GM12873 (cell line): ENCODE data around the gene SCN8A.

ENCODE experiments used
- CTCF ChIP-seq: IDR thresholded peaks from 2 replicates; pipeline ENCODE4 v1.5.1; 2012; ENCODE audit warnings: low read depth, mild to moderate bottlenecking, moderate library complexity, low read length, control low read depth; ENCODE audit not compliant: insufficient read depth; ENCODE audit errors: missing control alignments

SCN8A gene

DNA sequence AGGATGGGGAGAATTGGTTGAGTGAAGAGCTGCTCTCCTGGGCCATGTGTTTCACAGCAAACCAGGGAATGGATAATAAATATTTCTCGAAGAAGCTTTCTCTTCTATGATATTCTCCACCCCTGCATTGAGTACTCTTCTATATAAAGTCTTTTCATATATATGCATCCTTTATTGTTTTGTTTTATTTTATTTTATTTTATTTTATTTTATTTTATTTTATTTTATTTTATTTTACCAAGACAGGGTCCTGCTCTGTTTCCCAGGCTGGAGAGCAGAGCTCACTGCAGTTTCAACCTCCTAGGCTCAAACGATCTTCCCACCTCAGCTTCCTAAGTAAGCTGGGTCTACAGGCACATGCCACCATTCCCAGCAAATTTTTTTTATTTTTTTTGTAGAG lies 85.8 kb downstream of the SCN8A start:
- TF ChIP-seq CTCF, result no peak

DNA sequence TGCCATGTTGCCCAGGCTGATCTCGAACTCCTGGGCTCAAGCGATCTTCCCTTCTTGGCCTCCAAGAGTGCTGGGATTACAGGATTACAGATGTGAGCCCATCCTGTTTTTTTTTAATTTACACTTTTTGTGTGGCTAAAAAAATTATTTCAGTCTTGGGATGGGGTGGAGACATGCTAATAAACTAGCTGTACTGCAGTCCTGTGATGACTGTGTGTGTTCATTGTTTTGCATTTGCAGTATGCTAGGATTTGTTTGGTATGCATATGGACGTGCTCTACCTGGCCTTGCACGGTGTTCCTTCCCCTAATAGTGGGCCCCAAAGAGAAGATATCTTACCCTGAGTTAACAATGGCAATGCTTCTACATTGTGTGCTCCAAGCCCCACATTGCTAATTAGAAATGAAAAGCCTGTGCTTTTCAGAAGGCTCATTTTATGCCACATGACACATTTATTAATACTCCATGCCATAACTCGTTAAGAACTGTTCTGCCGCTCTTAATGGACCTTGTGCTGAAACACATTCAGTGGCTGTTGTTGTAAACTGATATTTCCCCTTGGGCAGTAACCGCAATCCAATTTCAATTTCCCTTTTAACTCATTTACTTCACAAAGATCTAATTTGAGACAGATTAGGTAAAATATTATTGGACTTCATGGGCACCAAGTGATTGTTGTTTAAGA lies 86.4 kb downstream of the SCN8A start:
- no peak for TF ChIP-seq CTCF

DNA sequence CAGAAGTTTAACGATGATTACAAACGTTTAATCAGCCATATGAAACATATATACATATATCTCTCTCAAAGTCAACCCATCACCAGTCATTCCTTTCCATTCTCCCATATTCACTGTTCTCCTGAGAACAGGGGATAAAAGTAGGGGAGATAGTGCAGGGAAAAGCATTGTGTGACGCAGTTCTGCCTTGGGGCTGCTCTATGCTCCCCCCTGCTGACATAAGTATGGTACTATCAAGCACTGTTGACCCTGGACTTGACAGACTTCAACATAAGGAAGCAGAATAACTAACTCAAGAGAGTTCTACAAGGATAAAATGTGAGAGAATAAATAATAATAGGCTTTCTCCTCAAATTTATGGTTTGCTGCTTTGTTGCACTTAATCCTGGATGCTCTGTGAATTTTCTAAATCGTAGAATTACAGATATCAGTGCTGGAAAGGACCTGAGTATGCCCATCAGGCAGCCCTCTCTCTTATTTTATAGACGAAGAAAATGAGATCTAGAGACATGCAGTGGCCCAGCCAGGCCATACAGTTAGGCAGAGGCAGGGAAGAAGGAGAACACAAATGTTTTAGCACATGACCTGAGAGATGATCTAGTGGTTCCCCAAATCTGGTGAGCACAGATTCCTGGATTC lies 87.2 kb downstream of the SCN8A start:
- peak; percentile 79 for TF ChIP-seq CTCF

- TF ChIP-seq CTCF, result no peak
These were observed 91.9 kb downstream of the SCN8A start for GRCh38 chr12:51682981-51683380.

DNA sequence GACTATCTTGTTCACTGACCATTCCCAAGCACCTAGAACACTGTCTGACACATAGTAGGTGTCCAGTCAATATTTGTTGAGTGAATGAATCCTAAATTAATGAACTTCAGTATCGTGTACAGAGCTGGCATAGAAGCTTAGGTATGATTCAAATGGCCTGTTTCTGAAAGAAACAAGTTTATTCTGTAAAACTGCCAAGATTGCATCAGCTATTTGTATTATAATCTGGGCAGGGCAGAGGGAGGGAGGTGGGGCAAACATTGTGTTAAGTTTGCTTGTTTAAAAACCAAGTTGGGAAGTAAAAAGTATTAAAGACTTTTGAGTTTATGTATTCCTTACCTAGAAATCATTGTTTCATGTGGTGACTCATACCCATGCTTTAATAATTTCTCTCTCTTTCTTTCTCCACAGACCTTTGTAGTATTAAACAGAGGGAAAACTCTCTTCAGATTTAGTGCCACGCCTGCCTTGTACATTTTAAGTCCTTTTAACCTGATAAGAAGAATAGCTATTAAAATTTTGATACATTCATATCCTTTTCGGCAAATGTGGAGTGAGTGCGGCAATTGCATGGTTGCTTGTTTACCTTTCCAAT lies 92.8 kb downstream of the SCN8A start:
- no peak for TF ChIP-seq CTCF

DNA sequence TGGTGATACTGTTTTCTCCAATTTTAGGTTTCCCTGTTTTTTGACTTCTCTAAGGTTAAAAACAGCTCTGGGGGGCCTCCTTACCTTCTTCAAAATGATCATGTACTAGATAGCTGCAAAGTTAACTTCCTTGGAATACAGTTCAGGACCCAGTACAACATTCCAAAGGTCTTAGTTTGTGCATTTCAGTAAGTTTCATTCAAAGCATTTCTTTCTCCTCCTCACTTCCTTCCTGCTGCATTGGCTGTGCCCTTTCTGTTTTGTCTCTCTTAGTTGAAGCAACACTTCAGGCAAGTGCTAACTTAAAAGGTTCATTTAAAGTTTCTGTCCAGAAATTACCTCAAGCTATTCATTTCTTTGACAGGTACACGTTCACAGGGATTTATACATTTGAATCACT lies 95.7 kb downstream of the SCN8A start:
- no peak for TF ChIP-seq CTCF

DNA sequence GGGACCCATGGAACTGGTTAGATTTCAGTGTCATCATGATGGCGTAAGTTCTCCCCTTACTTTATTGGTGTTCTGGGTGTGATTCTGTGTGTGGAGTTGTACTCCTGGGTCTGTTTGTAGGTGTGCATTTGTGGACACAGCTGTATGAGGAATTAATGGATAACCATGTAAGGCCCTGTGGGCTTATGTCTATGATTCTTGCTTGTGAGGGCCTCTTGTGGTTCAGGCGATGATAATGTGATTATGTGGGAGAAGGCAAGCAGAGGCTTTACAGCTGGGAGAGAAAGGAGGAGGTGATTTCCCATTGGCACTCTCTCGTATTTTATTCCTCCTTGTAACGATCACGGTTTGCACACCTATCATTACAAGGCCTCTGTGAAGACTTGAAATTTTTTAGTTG lies 96.1 kb downstream of the SCN8A start:
- TF ChIP-seq CTCF, result no peak
